ENCODE results near the gene PDE4D. TPM values are rescaled to one million over a fixed set of nuclear protein-coding genes. Genes with fewer than 3 reads are reported as not detected.

PDE4D gene
- total RNA-seq, 1 experiment from 2014 or later = 3.3 TPM

- TF ChIP-seq HMGXB4 (CRISPR knock-in tag; IDR thresholded peaks at IDR 0.05) (no peak), RELA (CRISPR knock-in tag; IDR thresholded peaks at IDR 0.05; ENCODE audit: borderline replicate concordance) (no peak), ZNF425 (CRISPR knock-in tag; conservative IDR thresholded peaks at IDR 0.05) (no peak), ATF3 (CRISPR knock-in tag; conservative IDR thresholded peaks at IDR 0.05) (no peak)
Observed at GRCh38 chr5:58924306-58924705, 969.2 kb downstream of the PDE4D start (continued).

- Mint-ChIP-seq H3K27ac (no peak overlapping the region), H3K4me1 (peaks cover 73% of the 10 kb centered on the region), H3K36me3 (no peaks in the 10 kb centered on the region), H3K27me3 (ENCODE audit: low read depth) (peaks cover 84% of the 10 kb centered on the region), H3K9me3 (no peaks in the 10 kb centered on the region), H3K4me3 (no peak overlapping the region)
- ChIA-PET CTCF (no interaction called here), POLR2A (no interaction called here)
- DNase-seq (ENCODE audit: low spot score) (no peak), ATAC-seq (no peak)
- TF ChIP-seq PRRX2 (CRISPR knock-in tag; IDR thresholded peaks at IDR 0.05) = no peak
- TF ChIP-seq ZSCAN18 (CRISPR knock-in tag; IDR thresholded peaks at IDR 0.05) = no peak
- no peak for TF ChIP-seq ZNF671 (CRISPR knock-in tag; IDR thresholded peaks at IDR 0.05)
- no peak for TF ChIP-seq MAX (CRISPR knock-in tag; IDR thresholded peaks at IDR 0.05)
- no peak for TF ChIP-seq CREM (CRISPR knock-in tag; IDR thresholded peaks at IDR 0.05)
- no peak for TF ChIP-seq E2F4 (CRISPR knock-in tag; IDR thresholded peaks at IDR 0.05; ENCODE audit: borderline replicate concordance, low read depth)
- no peak for TF ChIP-seq IRF1 (CRISPR knock-in tag; IDR thresholded peaks at IDR 0.05)
Observed at GRCh38 chr5:58923355-58923754, 970.2 kb downstream of the PDE4D start.

GRCh38 chr5:58922461-58923171 is 970.9 kb downstream of the PDE4D start:
- no peak for DNase-seq (ENCODE audit: low spot score)
- no peaks in the 10 kb centered on the region for H3K9me3 Mint-ChIP-seq
- no peak overlapping the region for H3K27ac Mint-ChIP-seq
- no peaks in the 10 kb centered on the region for H3K36me3 Mint-ChIP-seq
- H3K27me3 Mint-ChIP-seq (ENCODE audit: low read depth) = peaks cover 88% of the 10 kb centered on the region
- peaks cover 72% of the 10 kb centered on the region for H3K4me1 Mint-ChIP-seq
- POLR2A ChIA-PET = no interaction called here
- no peak overlapping the region for H3K4me3 Mint-ChIP-seq
- ATAC-seq = no peak
- CTCF ChIA-PET = no interaction called here
- no peak for TF ChIP-seq PRRX2 (CRISPR knock-in tag; IDR thresholded peaks at IDR 0.05)
- no peak for TF ChIP-seq SOX15 (CRISPR knock-in tag; IDR thresholded peaks at IDR 0.05)
- no peak for TF ChIP-seq FOXP4 (CRISPR knock-in tag; IDR thresholded peaks at IDR 0.05)
- no peak for TF ChIP-seq KAT7 (CRISPR knock-in tag; IDR thresholded peaks at IDR 0.05; ENCODE audit: borderline replicate concordance)
- TF ChIP-seq AFF4 (CRISPR knock-in tag; IDR thresholded peaks at IDR 0.05; ENCODE audit: borderline replicate concordance) = no peak
- TF ChIP-seq FOXK1 (CRISPR knock-in tag; IDR thresholded peaks at IDR 0.05) = no peak
- no peak for TF ChIP-seq ZNF121 (CRISPR knock-in tag; IDR thresholded peaks at IDR 0.05)
- no peak for TF ChIP-seq IRF2 (CRISPR knock-in tag; IDR thresholded peaks at IDR 0.05; ENCODE audit: borderline replicate concordance, low read depth)
- TF ChIP-seq ZNF416 (CRISPR knock-in tag; IDR thresholded peaks at IDR 0.05) = no peak
